Adrenal gland (tissue), 12 donors: Measurements from ENCODE around the gene LPP. TPM values are rescaled to one million over a fixed set of nuclear protein-coding genes. Genes with fewer than 3 reads are reported as not detected.

Source experiments
- DNase-seq, 7 donors: peaks; one replicate each; pipeline ENCODE4 v3.0.0-alpha.2; 2019 to 2020
- H3K27ac ChIP-seq, 5 donors: fragments of 200-600 bp; sonication (generic) in 4 of 5; 1 replicate in 3 of 5; 2 replicates in 2 of 5; pipeline versions ENCODE4 v1.5.1 to v1.8.0; 2016 to 2020; ENCODE audit warnings: mild to moderate bottlenecking in 1 of 5
- H3K27me3 ChIP-seq: fragments of 200-600 bp; 2 replicates; pipeline ENCODE4 v1.8.0; 2021
- H3K36me3 ChIP-seq, 2 donors: fragments of 200-600 bp; replicated peaks in 1 of 2; 1 replicate in 1 of 2; 2 replicates in 1 of 2; pipeline versions ENCODE4 v1.5.1 to v1.8.0; 2018 to 2022
- H3K4me1 ChIP-seq, 2 donors: fragments of 200-600 bp; replicated peaks in 1 of 2; 1 replicate in 1 of 2; 2 replicates in 1 of 2; pipeline versions ENCODE4 v1.5.1 to v1.8.0; 2018 to 2021
- H3K4me3 ChIP-seq, 4 donors: fragments of 200-600 bp; sonication (generic) in 3 of 4; one replicate each; pipeline ENCODE4 v1.5.1; 2016 to 2018
- H3K9me3 ChIP-seq, 3 donors: fragments of 200-600 bp; sonication (generic) in 1 of 3; replicated peaks in 1 of 3; 1 replicate in 2 of 3; 2 replicates in 1 of 3; pipeline versions ENCODE4 v1.5.1 to v1.8.0; 2016 to 2021
- CTCF ChIP-seq, 6 experiments: fragments of 450-650 bp in 4 of 6; fragments of 200-600 bp in 2 of 6; sonication (generic) in 1 of 6; IDR thresholded peaks; 1 replicate in 5 of 6; 2 replicates in 1 of 6; pipeline versions ENCODE4 v1.5.1 to v1.8.0; 2016 to 2021; ENCODE audit warnings: antibody characterized with exemption in 6 of 6, mild to moderate bottlenecking in 2 of 6, moderate library complexity in 1 of 6
- POLR2A ChIP-seq, 2 donors: fragments of 450-650 bp; IDR thresholded peaks; one replicate each; pipeline ENCODE4 v1.6.1; 2017; ENCODE audit warnings: antibody characterized with exemption in 2 of 2, mild to moderate bottlenecking in 2 of 2, moderate library complexity in 1 of 2
- WGBS, 4 donors: extraction: QIAGEN DNeasy Blood & Tissue Kit in 2 of 4; methylation state at CpG; one replicate each; pipeline versions ENCODE4 v1.1.5 to v1.1.7; 2013 to 2017; 5-methylcytosine and 5-hydroxymethylcytosine counted together
- intact Hi-C, 2 donors: fragments of 100-400 bp; cut with DNase I; formaldehyde crosslinking; loops; one replicate each; pipeline versions ENCODE4 v1.14.1 to v1.15.0; 2022 to 2023
- polyA plus RNA-seq, 3 donors: library from polyadenylated mRNA; stranded (reverse); fragments of 200-250 nt in 2 of 3; fragments of 350-450 nt in 1 of 3; fragmentation: Illumina TruSeq in 1 of 3; extraction: RNeasy Lipid Tissue Mini Kit (QIAGEN cat#74804) in 1 of 3; gene quantifications; one replicate each; pipeline ENCODE4 v1.2.3, GENCODE V29; 2013 to 2014
- total RNA-seq, 9 donors: library from RNA; depleted of rRNA in 4 of 9; stranded (reverse); fragments of >200 nt in 4 of 9; fragments of 120-200 nt in 1 of 9; fragmentation: NEBNext Ultra II Directional in 1 of 9; extraction: Animal tissue kit (Norgen Biotek cat#: 25700) in 1 of 9; gene quantifications; one replicate each; pipeline versions ENCODE4 v1.1.0 to v1.2.4, GENCODE V29; 2013 to 2023
- donor health status: healthy with polysubstance abuse.
- donor health status: Bipolar disorder and iron deficiency.
- donor health status: DM: yes; HTN: yes; CAD: no.
- donor health status: DM: no; HTN: no; CAD: no.
- donor health status: DM: no; HTN: no; CAD: no.
- donor health status: DM: yes; HTN: yes; CAD: no.

Gene LPP
- total and polyA plus RNA-seq, 12 donors = 7.0 to 170 (median 101) TPM

- no peak for DNase-seq
- Histone ChIP-seq H3K36me3 (no peaks in the 10 kb centered on the region), H3K4me1 (peaks cover 10 to 14% of the 10 kb centered on the region in 2 donors), H3K4me3 (no peak overlapping the region), H3K27me3 (no peaks in the 10 kb centered on the region), H3K27ac (no peak overlapping the region), H3K9me3 (no peaks in the 10 kb centered on the region)
- intact Hi-C loops = no loop called here
- TF ChIP-seq CTCF (IDR thresholded peaks at IDR 0.05) (no peak), POLR2A (IDR thresholded peaks at IDR 0.05) (no peak)
Measured at GRCh38 chr3:188745031-188745430, 591.1 kb downstream of the LPP start.

DNA sequence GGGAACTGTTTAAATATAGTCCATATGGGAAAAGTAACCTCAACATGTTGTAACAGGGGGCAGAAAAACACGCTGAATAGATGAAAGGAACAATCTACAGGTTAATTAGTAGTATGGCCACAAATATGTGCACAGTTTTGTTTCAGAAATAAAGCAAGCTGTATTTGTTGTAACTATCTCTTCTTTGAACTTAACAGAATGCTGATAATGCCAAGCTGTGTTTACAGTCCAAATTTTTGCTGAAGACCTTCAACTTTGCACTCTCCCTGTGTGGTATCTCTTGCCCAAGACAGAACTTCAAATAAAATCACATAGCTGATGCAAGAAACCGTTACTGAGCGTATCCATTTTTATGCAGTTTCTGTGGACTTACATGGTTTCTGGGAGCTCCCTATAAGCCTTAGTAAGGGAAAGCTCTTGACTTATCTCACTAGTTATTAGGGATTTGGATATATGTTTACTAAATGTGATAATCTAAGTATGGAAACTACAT lies 592.4 kb downstream of the LPP start:
- no peaks in the 10 kb centered on the region for H3K9me3 ChIP-seq
- H3K36me3 ChIP-seq = no peaks in the 10 kb centered on the region

GRCh38 chr3:188747489-188747888 lies 593.5 kb downstream of the LPP start:
- Histone ChIP-seq H3K9me3 (no peaks in the 10 kb centered on the region), H3K4me3 (no peak overlapping the region), H3K4me1 (peaks cover 10 to 14% of the 10 kb centered on the region in 2 donors), H3K27ac (peak overlapping the region in 1 of 5 donors; percentile 19), H3K36me3 (no peaks in the 10 kb centered on the region), H3K27me3 (no peaks in the 10 kb centered on the region)
- DNase-seq = no peak
- intact Hi-C loops = no loop called here
- 78 to 94% (median 91%) methylated on average over 3 of the region's 3 CpGs for WGBS, 4 donors
- TF ChIP-seq CTCF (IDR thresholded peaks at IDR 0.05) (no peak), POLR2A (IDR thresholded peaks at IDR 0.05) (no peak)

More for the DNA sequence above, 592.4 kb downstream of the LPP start:
- no peaks in the 10 kb centered on the region for H3K27me3 ChIP-seq
- peak overlapping the region in 4 of 5 donors; percentile 14 to 46 (median 25) for H3K27ac ChIP-seq
- peaks cover 10 to 14% of the 10 kb centered on the region in 2 donors for H3K4me1 ChIP-seq
- intact Hi-C loops = no loop called here
- H3K4me3 ChIP-seq = no peak overlapping the region
- 48 to 52% (median 50%) methylated on average over 3 of the region's 3 CpGs for WGBS, 4 donors
- TF ChIP-seq POLR2A (IDR thresholded peaks at IDR 0.05) = no peak
- no peak for TF ChIP-seq CTCF (IDR thresholded peaks at IDR 0.05)
- peak in 2 of 7 donors; percentile 32 to 36 for DNase-seq

- Histone ChIP-seq H3K9me3 (no peaks in the 10 kb centered on the region), H3K27me3 (no peaks in the 10 kb centered on the region), H3K4me3 (no peak overlapping the region), H3K27ac (no peak overlapping the region), H3K4me1 (peaks cover 10 to 14% of the 10 kb centered on the region in 2 donors), H3K36me3 (no peaks in the 10 kb centered on the region)
- intact Hi-C loops = no loop called here
- WGBS, 4 donors = 80 to 94% (median 84%) methylated on average over 5 of the region's 5 CpGs
- no peak for DNase-seq
- TF ChIP-seq POLR2A (IDR thresholded peaks at IDR 0.05) (no peak), CTCF (IDR thresholded peaks at IDR 0.05) (peak in 4 of 6 experiments; percentile 33 to 41 (median 38))
Measured at GRCh38 chr3:188749010-188749617, 595.2 kb downstream of the LPP start.
